GM18873 (cell line): ENCODE results near the gene KCTD13.
"Not testable (repeated sequence)": the region's sequence is repeated elsewhere in the genome, so short reads cannot be mapped to it uniquely, and the experiment has no call there.

Source experiments
- ATAC-seq: cut with Tn5 transposase; IDR thresholded peaks from one replicate; pipeline ENCODE4 v1.9.1; 2021; ENCODE audit warnings: mild to moderate bottlenecking, moderate library complexity, moderate number of reproducible peaks; ENCODE audit not compliant: unreplicated experiment, low FRiP score

Gene KCTD13

DNA sequence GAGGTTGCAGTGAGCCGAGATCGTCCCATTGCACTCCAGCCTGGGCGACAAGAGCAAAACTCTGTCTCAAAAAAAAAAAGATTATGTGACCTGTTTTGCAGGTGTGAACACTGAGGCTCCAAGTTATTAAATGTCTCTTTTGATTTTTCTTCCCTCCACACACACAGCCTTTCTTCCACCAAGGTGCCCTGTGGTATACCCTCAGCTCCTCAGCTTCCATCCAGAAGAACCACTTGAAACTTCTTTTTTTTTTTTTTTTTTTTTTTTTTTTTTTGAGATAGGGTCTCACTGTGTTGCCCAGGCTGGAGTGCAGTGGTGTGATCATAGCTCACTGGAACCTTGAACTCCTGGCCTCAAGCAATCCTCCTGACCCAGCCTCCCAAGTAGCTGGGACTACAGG, 36.7 kb downstream of the KCTD13 start:
- not testable (repeated sequence) for ATAC-seq

DNA sequence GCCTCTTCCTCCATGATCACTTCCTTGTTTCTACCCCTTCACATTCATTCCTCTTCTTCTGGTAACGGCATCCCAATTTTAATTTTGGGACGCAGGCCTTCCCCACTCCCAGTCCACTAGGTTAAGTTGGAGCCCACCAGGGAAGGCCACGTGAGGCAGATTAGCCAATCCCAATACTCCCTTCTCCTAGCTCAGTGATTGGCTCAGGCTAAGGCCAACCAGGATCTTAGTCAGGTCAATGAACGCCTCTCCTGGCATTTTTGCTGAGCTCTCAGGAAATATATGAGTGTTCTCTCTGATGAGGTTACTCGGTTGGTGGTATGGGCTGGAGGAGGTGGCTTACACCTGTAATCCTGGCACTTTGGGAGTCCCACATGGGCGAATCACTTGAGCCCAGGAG, 42.0 kb downstream of the KCTD13 start:
- ATAC-seq: no peak

DNA sequence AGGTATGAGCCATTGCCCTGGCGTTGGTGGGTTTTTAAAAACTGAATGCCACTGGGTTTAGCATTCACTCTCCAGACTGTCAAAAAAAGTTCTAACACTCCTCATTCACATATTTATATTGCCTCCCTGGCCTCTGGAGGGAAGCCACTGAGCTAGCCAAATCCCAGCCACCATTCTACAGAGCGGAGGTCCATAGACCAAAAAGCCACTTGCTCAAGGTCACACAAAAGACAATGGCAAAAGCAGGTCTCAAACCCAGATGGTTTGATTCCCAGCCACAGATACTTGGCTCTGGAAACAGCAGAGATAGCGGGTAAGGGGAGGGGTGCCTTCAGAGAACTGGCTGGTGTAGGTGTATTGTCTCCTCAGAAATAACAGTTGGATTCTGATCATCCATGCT, 45.0 kb downstream of the KCTD13 start:
- no peak for ATAC-seq

DNA sequence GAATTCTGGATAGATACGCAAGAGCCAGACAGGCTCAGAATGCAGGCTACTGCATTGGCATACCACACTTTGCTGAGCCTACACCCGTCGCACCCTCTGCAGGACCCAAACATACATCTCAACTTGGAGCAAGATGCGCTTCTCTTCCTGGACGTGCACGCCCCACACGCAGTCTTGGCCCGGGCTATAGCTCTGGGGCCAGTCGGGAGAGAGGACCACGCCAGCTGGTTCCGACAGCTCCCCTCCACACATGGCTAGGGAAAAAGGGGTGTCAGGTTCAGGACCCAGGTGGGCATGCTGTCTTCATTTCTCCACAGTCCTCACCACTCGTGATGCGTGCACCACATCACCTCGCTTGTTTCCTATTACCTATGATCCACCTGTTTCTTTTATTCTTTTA, 47.9 kb downstream of the KCTD13 start:
- ATAC-seq: no peak

DNA sequence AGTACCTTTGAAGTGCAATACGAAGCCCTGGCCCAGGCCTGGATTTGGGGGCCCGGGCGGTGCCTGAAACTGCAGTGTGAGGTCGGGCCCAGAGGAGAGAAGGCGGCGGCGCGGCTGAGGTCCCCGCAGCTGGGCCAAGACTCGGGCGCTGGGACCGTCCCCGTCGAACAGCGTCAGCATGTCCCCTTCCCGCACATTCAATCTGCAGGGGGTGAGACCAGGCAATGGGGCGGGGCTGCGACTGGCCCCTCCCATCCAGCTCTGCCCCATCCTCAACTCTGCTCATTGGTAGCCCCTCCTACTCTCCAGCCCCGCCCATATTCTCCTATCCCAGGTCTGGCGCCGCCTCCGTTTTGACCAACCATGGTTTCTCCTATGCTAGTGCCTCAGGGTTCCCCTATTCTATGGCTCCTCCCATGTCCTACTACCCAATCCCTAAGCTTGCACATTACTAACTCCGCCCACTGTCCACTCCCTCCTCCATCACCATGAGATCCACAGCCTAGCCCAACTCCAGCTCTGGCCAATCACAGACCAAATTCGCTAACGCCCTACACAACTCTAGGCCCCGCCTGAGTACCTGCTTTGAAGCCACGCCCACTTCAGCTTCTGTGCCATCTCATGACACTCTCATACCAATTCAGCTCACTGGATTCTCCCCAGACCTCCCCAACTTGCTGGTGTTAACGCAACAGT, 48.6 kb downstream of the KCTD13 start:
- ATAC-seq: no peak

DNA sequence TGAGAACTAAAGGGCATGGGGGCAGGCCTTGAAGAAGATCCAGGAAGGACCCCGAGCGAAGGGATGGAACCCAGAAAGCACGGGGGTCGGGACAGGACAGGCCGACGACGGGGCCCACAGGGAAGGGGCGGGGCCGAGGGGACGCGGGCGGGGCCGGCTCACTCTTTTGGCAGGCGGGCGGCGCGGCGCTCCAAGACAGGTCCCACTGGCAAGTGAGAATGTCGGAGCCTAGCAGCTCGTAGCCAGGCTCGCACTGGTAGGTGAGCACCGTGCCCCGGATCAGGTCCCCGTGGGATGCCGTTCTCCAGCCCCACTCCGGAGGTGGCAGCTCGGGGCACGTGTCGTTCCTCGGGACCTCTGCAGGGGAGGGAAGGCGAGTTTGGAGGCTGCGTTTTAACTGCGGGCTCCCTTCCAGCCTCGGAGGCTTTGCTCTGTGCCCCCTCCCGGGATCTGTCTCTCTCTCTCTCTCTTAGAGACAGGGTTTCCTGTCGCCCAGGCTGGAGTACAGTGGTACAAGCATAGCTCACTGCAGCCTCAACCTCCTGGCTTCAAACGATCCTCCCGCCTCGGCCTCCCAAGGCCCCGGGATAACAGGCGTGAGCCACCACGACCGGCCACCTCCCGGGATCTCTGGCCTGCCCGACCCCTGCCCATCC, 49.3 kb downstream of the KCTD13 start:
- ATAC-seq: no peak

DNA sequence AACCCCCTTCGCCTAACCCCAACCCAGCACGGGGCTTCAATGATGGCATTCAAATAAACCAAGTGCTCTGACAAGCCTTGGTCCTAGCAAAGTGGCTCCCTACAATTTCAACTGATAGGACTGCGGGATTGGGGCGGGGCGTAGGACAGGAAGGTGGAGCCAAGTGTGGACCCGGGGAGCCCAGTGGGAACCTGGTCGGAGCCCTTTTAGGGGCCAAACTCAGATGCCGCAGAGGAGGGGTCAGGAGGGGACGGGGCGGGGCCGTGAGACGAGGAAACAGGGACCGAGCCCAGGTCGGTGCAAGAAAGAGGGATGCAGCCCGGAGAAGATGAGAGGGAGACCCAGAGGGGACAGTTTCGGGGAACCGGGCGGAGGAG, 49.8 kb downstream of the KCTD13 start:
- ATAC-seq: no peak

DNA sequence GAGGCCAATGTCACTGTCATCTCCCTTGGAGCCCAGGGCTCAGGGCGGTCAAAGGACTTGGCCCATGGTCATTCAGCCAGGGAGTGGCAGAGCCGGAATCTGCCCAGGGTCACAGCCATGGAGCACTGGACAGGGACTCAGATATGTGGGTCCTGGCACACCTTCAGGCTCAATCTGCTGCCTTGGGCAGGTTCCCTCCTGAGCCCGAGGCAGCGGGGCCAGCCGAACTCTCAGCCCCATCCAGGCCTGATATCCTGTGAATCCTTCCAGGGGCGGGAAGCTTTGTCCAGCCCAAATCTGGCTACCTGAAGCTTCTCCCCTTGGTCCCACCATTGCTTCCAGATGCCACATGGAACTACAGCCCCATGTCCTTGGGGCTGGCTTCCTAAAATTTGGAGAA, 50.8 kb downstream of the KCTD13 start:
- no peak for ATAC-seq

DNA sequence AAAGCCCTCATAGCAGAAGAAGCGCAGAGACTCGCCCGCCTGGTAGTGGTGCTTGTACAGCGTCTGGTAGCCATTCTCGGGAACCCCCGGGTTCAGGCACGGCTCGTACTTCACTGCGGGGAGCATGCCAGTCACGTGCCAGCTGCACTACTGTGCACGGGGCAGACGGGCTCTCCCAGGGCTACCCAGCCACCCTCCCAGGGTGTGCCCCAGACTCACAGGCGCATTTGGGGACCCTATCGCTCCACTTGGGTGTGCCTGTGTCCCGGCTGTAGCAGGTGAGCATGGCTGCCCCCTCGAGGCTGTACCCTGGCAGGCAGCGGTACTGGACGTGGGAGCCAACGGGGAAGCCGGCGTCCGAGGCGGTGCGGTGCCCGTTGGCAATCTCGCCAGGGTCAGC, 52.7 kb downstream of the KCTD13 start:
- no peak for ATAC-seq

DNA sequence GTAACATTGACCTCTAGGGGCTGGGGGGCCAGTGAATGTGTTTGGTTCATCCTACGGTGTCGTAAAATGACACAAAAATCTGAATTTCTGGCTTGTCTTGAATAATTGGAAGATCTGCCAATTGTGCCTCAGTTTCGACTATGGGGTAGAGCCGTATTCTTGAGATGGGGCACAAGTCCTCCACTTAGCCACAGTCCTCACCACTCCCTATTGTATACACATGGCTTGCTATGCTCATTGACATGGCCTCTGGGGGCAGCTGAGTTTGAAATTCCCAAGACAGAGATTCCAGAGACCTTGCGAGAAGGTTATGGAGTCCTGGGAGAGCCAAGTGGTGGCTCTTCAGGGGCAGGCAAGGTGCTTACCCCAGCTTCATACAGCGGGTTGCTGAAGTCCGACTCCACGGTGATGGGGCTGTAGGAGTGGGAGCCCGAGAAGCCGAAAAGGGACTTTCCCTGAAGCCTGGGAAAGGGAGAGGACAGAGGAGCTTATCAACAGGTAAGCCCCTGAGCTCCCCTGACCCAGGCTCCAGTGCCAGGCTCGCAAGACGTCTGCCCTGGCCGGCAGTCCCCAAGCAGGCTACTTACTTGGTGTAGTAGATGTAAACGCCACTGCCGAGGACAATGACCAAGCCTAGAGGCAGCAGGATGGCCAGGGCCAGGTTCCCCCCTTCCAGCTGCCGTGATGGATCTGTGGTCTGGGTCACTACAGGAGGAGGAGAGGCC, 54.0 kb downstream of the KCTD13 start:
- no peak for ATAC-seq

DNA sequence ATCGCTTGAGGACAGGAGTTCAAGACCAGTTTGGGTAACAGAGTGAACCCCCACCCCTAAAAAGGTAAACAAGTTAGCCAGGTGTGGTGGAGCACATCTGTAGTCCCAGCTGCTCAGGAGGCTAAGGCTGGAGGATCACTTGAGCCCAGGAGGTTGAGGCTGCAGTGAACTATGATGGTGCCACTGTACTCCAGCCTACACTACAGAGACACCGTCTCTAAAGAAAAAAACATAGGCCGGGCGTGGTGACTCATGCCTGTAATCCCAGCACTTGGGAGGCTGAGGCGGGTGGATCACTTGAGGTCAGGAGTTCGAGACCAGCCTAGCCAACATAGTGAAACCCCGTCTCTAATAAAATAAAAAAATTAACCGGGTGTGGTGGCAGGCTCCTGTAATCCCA, 57.0 kb downstream of the KCTD13 start:
- not testable (repeated sequence) for ATAC-seq

DNA sequence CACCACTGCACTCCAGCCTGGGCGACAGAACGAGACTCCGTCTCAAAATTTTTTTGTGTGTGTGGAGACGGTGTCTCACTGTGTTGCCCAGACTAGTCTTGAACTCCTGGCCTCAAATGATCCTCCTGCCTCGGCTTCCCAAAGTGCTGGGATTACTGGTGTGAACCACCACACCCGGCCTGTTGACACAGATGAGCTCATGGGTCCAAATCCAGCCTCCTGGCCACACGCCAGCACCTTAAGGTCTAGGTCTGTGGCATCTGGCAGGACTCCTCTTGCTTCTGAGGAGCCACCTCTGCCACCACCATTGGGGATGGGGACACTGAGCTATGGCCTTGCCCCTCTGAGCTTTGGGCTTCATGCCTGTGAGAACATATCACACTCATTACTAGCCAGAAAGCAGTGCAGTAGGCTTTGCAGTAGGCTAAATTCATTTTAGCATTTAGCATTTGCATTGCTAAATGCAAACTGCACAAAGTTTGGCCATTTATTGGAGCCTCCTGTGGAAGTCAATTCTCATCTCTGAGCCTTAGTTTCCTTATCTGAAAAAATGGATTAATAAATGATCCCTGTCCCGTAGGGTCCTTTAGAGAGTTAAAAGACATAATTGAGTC, 57.5 kb downstream of the KCTD13 start:
- no peak for ATAC-seq

DNA sequence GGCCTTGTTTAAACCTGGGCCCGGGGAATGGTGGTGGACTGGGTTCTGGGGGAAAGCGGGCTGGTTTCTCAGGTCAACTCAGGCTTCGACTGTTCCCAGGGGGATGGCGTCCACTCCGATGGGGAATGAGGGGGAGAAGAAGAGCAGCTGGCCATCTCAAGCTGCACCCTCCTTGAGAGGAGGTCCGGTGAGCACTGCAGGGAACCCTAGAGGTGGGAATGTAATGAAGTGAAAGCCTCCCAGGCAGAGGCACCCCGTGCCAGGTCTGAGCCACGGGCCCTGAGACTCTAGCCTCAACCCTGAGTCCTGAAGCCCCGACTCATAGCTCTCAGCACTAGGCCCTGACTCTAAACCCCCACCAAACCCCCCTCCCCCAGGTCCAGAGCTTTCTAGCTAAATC, 61.8 kb downstream of the KCTD13 start:
- no peak for ATAC-seq

DNA sequence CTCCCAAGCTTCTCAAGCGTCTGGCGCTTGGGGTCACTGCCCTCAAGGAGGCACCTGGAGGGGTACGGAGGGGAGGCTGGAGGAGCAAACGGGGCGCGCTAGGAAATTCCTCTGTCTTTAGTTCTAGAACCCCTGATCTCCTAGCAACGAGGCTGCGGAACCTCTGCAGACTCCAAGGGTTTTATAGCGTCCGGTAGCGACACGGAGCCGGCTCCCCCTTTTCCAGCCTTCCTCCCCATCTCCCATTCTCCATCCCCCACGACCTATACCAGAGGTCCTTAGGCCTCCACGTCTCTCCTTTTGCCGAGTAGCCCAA, 62.4 kb downstream of the KCTD13 start:
- no peak for ATAC-seq

DNA sequence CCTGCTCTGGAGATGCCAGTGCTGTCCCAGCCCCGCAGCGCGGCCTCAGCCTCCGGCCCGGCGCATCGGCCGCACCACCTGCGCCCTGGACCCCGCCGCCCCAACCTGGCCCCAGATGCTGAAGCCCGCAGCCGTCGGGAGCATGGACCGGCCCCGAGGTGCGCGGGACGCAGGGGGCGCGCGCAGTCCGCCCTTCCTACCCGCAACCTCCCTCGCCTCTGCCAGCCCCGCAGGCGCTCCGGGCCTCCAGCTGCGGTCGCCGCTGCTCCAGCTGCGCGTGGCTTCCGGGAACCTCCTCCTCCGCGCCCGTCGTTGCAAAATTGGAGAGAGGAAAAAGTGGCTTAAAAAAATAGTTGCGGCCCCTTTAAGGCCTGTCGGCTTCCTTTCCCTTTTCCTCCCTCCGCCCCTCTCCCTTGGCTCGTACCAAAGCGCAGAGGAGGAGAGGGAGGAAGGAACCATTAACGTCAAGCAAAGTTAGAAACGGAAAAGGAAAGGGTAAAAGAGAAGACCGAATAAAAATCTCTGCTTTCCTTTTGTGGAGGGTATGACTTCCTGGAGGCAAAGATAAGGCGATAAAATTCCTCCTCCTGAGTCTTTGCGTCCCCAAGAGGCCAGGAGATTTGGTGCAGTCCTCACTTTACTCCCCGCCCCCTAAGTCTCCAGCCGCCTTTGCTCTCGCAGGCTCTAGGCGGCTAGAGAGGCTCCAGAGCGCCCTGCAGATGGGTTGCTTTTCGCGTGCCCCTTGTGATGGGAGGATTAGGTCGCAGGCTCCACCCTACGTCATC, 63.0 kb downstream of the KCTD13 start, which contains the start of gene CDIPT:
CDIPT (minus strand) TSS at position 343 of the 785 bp plus-strand sequence. CDS start 369 bp downstream, outside the sequence.
- ATAC-seq: peak; percentile 89

DNA sequence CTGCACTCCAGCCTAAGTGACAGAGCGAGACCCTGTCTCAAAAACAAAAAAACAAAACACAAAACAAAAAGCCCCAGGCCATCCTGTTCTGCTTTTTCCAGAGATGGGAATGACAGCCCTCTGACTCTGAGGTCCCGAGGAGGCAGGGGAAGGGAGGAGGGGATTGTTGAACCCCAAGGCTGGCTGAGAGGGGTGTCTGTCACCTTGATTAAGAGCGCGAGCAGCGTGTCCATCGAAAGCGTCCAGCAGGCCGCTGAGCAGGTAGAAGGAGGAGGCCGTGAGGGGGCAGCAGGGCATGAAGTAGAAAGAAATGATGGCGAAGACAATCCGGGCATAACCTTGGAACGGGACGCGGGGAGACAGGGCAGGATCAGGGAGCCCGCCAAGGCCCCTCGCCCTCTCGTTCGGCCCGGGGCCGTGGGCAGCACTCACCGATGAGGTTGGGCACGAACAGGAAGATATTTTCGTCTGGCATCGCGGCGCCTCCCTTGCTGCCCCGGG, 63.6 kb downstream of the KCTD13 start:
- no peak for ATAC-seq

DNA sequence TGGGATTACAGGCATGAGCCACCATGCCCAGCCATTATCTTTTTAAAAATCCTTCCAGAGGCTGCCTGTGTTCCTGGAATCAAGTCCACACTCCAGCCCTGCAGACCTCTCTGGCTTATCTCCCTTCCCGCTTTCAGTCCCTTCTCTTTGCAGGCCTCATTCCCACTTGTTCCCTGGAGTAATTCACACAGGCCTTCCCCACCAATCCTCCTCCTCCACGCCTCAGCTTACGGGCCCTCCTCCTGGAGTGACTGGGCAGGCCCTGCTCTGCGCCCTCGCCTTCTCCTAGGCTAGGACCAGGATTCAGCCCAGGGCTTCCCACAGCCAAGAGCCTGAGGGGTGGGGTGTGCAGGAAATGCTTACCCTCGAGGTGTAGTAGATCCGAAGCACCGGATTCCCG, 65.8 kb downstream of the KCTD13 start:
- no peak for ATAC-seq

DNA sequence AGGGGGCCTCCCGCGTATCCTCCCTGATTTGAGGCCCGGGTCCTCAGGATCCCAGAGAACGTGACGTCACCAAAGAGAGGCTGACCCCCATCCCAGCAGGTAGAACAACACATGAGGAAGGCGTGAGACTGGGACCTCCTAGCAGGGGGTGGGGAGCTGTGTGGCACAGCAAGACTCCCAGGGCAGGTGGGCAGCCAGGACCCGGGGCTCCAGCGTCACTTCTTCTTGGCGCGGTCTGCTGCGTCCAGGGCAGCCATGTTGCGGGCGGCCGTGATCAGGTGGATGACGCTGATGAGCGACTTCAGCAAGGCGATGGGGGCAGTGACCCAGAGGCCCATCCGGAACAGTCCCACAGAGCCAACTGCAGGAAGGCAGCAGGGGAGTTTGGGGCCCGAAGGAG, 67.1 kb downstream of the KCTD13 start:
- no peak for ATAC-seq

DNA sequence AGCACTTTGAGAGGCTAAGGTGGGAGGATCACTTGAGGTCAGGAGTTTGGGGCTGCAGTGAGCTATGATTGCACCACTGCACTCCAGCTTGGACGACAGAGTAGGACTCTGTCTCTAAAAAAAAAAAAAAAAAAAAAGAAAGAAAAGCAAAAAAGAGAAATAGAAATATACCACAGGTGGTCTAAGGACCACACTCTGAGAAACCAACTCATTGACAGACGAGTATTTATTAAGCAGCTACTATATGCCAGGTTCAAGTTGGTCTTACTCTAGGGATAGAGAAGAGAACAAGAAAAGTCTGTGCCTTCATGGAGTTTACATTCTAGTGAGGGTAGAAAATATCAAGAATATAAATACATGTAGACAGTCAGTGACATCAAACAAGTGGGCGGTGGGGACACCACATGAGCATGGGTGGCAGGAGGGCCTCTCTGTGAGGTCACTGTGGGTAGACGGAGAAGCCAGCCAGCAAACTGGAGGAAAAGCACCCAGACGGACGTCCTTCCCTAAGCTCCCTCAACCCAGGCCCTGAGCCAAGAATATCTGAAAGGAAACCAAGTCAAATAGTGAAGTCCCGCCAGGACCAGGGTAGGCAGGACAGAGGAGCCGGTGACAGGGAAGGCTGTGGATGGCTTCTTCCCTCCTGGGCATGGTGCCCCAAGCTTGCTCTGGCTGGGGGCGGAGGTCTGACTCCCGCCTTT, 67.7 kb downstream of the KCTD13 start:
- no peak for ATAC-seq
